Activated CD8-positive, alpha-beta memory T cell treated with anti-CD3 and anti-CD28 coated beads, Interleukin-2, amount 50 U/mL, for 1 hour (primary cell): Measurements from ENCODE around the gene LARP7.
"Not testable (repeated sequence)": the region's sequence is repeated elsewhere in the genome, so short reads cannot be mapped to it uniquely, and the experiment has no call there.

Experiments used
- DNase-seq: peaks from one replicate; pipeline ENCODE4 v3.0.0-alpha.2; 2020; ENCODE audit errors: extremely low read depth

Gene LARP7

GRCh38 chr4:112650332-112650731, 13.4 kb downstream of the LARP7 start:
- no peak for DNase-seq

- no peak for DNase-seq
These were observed 14.7 kb downstream of the LARP7 start for GRCh38 chr4:112651641-112652040.

GRCh38 chr4:112652216-112652615, 15.3 kb downstream of the LARP7 start:
- DNase-seq: no peak

- DNase-seq: no peak
These were observed 18.3 kb downstream of the LARP7 start for GRCh38 chr4:112655270-112655669.

- not testable (repeated sequence) for DNase-seq
These were observed 19.2 kb downstream of the LARP7 start for GRCh38 chr4:112656115-112656514.

- DNase-seq: no peak
These were observed 27.7 kb downstream of the LARP7 start for GRCh38 chr4:112664611-112665010.

- no peak for DNase-seq
These were observed 31.2 kb downstream of the LARP7 start for GRCh38 chr4:112668131-112668530.

- no peak for DNase-seq
These were observed 36.1 kb downstream of the LARP7 start for GRCh38 chr4:112673076-112673475.

- no peak for DNase-seq
These were observed 36.7 kb downstream of the LARP7 start for GRCh38 chr4:112673686-112674085.

- no peak for DNase-seq
These were observed 37.4 kb downstream of the LARP7 start for GRCh38 chr4:112674376-112674775.

- no peak for DNase-seq
These were observed 40.7 kb downstream of the LARP7 start for GRCh38 chr4:112677519-112678091.

GRCh38 chr4:112680996-112681395, 44.1 kb downstream of the LARP7 start:
- no peak for DNase-seq

GRCh38 chr4:112693507-112693906, 56.6 kb downstream of the LARP7 start:
- DNase-seq: no peak

GRCh38 chr4:112700679-112701078, 63.7 kb downstream of the LARP7 start:
- no peak for DNase-seq

GRCh38 chr4:112702892-112703291, 65.9 kb downstream of the LARP7 start:
- no peak for DNase-seq

- no peak for DNase-seq
These were observed 67.4 kb downstream of the LARP7 start for GRCh38 chr4:112704322-112704721.

GRCh38 chr4:112704991-112705845, 68.3 kb downstream of the LARP7 start:
- DNase-seq: no peak

- not testable (repeated sequence) for DNase-seq
These were observed 69.2 kb downstream of the LARP7 start for GRCh38 chr4:112705891-112706839.

GRCh38 chr4:112706840-112707207, 69.9 kb downstream of the LARP7 start:
- no peak for DNase-seq
